CD4-positive, alpha-beta T cell treated with Interferon alpha-2 for 1 hour (primary cell): ENCODE results near the gene CHRNA3.

Source experiments
- DNase-seq, 2 donors: peaks; one replicate each; pipeline ENCODE4 v3.0.0-alpha.2; 2020 to 2022

CHRNA3 gene

GRCh38 chr15:78635346-78635745 is 14.6 kb upstream of the CHRNA3 start:
- DNase-seq, result no peak

GRCh38 chr15:78634210-78635145 is 13.7 kb upstream of the CHRNA3 start:
- DNase-seq, result no peak

GRCh38 chr15:78633348-78633747 is 12.6 kb upstream of the CHRNA3 start:
- DNase-seq, result no peak

GRCh38 chr15:78630886-78631633 is 10.3 kb upstream of the CHRNA3 start:
- no peak for DNase-seq

GRCh38 chr15:78629716-78630065 is 8.9 kb upstream of the CHRNA3 start:
- no peak for DNase-seq

GRCh38 chr15:78629031-78629715 is 8.4 kb upstream of the CHRNA3 start:
- DNase-seq, result no peak

- DNase-seq, result no peak
Observed at GRCh38 chr15:78628227-78628626, 7.4 kb upstream of the CHRNA3 start.

- DNase-seq, result no peak
Observed at GRCh38 chr15:78627348-78627747, 6.6 kb upstream of the CHRNA3 start.

GRCh38 chr15:78626381-78626995 is 5.7 kb upstream of the CHRNA3 start:
- DNase-seq, result no peak

GRCh38 chr15:78625606-78626280 is 4.9 kb upstream of the CHRNA3 start:
- DNase-seq, result no peak

GRCh38 chr15:78624651-78625590 is 4.1 kb upstream of the CHRNA3 start:
- DNase-seq, result no peak

- DNase-seq, result no peak
Observed at GRCh38 chr15:78623786-78624497, 3.1 kb upstream of the CHRNA3 start.

- DNase-seq, result no peak
Observed at GRCh38 chr15:78621810-78622402, 1.1 kb upstream of the CHRNA3 start.

GRCh38 chr15:78620021-78620526 is 722 bp downstream of the CHRNA3 start:
- DNase-seq, result no peak

GRCh38 chr15:78619022-78619950 is 1.5 kb downstream of the CHRNA3 start:
- no peak for DNase-seq

GRCh38 chr15:78618490-78618934 is 2.3 kb downstream of the CHRNA3 start:
- DNase-seq, result peak; percentile 71 to 76

GRCh38 chr15:78618064-78618463 is 2.7 kb downstream of the CHRNA3 start:
- no peak for DNase-seq

- DNase-seq, result no peak
Observed at GRCh38 chr15:78617516-78617915, 3.3 kb downstream of the CHRNA3 start.

- DNase-seq, result no peak
Observed at GRCh38 chr15:78617076-78617475, 3.7 kb downstream of the CHRNA3 start.
